WTC11 (cell line): Measurements from ENCODE around the gene ADARB2. TPM values are rescaled to one million over a fixed set of nuclear protein-coding genes. Genes with fewer than 3 reads are reported as not detected.

Experiments used
- ATAC-seq: fragments of 200-7000 bp; cut with Tn5 transposase; 2 replicates; pipeline ENCODE4 v1.10.0; 2021; ENCODE audit warnings: mild to moderate bottlenecking, moderate library complexity
- CTCF ChIA-PET: fragments of 300-600 bp; sonication (Branson Sonifier 250); formaldehyde crosslinking; loops from one replicate; lab custom pipeline; 2021; ENCODE audit warnings: antibody characterized with exemption; lab: Charles Lee
- POLR2A ChIA-PET: fragments of 350-600 bp; sonication (Branson Sonifier 250); formaldehyde crosslinking; loops from one replicate; lab custom pipeline; 2021; ENCODE audit warnings: antibody characterized with exemption; lab: Charles Lee
- DNase-seq: peaks from one replicate; pipeline ENCODE4 v3.0.0; 2021; ENCODE audit warnings: low spot score
- H3K27ac Mint-ChIP-seq: 2 replicates; pipeline ENCODE4 v1.8.0; 2021; ENCODE audit warnings: mixed read lengths
- H3K27me3 Mint-ChIP-seq: 2 replicates; pipeline ENCODE4 v1.8.0; 2021; ENCODE audit warnings: low read depth, mild to moderate bottlenecking, moderate library complexity, mixed read lengths
- H3K36me3 Mint-ChIP-seq: 2 replicates; pipeline ENCODE4 v1.8.0; 2021; ENCODE audit warnings: mixed read lengths
- H3K4me1 Mint-ChIP-seq: 2 replicates; pipeline ENCODE4 v1.8.0; 2022; ENCODE audit warnings: mixed read lengths
- H3K4me3 Mint-ChIP-seq: 2 replicates; pipeline ENCODE4 v1.8.0; 2021; ENCODE audit warnings: mild to moderate bottlenecking, moderate library complexity, mixed read lengths
- H3K9me3 Mint-ChIP-seq: 2 replicates; pipeline ENCODE4 v1.8.0; 2021; ENCODE audit warnings: mixed read lengths
- ATF6 ChIP-seq: sonication (generic); formaldehyde crosslinking; IDR thresholded peaks from 2 replicates; pipeline ENCODE4 v1.8.1; 2023; ENCODE audit warnings: mild to moderate bottlenecking, missing genetic modification reagents
- CDX4 ChIP-seq: fragments of 250-450 bp; sonication (Bioruptor Pico); IDR thresholded peaks from 2 replicates; pipeline ENCODE4 v1.9.0; 2021; ENCODE audit warnings: moderate library complexity, mild to moderate bottlenecking, inconsistent platforms, borderline replicate concordance
- E2F4 ChIP-seq: sonication (generic); formaldehyde crosslinking; IDR thresholded peaks from 2 replicates; pipeline ENCODE4 v1.8.1; 2022; ENCODE audit warnings: low read depth, mild to moderate bottlenecking, moderate library complexity, missing genetic modification reagents, borderline replicate concordance
- ERG ChIP-seq: fragments of 250-450 bp; sonication (Bioruptor Pico); IDR thresholded peaks from 2 replicates; pipeline ENCODE4 v1.8.0; 2021; ENCODE audit warnings: mild to moderate bottlenecking
- ESRRA ChIP-seq: sonication (generic); formaldehyde crosslinking; IDR thresholded peaks from 2 replicates; pipeline ENCODE4 v1.8.1; 2022; ENCODE audit warnings: mild to moderate bottlenecking, missing genetic modification reagents, borderline replicate concordance
- FOXJ3 ChIP-seq: sonication (generic); formaldehyde crosslinking; IDR thresholded peaks from 2 replicates; pipeline ENCODE4 v1.9.0; 2021; ENCODE audit warnings: missing genetic modification reagents, mild to moderate bottlenecking, borderline replicate concordance
- HMGXB4 ChIP-seq: sonication (generic); formaldehyde crosslinking; IDR thresholded peaks from 2 replicates; pipeline ENCODE4 v1.8.1; 2023; ENCODE audit warnings: mild to moderate bottlenecking, moderate library complexity, missing genetic modification reagents
- IRF2 ChIP-seq: sonication (generic); formaldehyde crosslinking; IDR thresholded peaks from 2 replicates; pipeline ENCODE4 v1.8.0; 2022; ENCODE audit warnings: low read depth, missing genetic modification reagents, borderline replicate concordance
- NR2C2 ChIP-seq: sonication (generic); formaldehyde crosslinking; IDR thresholded peaks from 2 replicates; pipeline ENCODE4 v1.8.0; 2022; ENCODE audit warnings: mild to moderate bottlenecking, missing genetic modification reagents
- NR3C1 ChIP-seq: sonication (generic); formaldehyde crosslinking; conservative IDR thresholded peaks from 2 replicates; pipeline ENCODE4 v1.8.1; 2023; ENCODE audit warnings: low read depth, mild to moderate bottlenecking, missing genetic modification reagents
- PRDM15 ChIP-seq: sonication (generic); formaldehyde crosslinking; IDR thresholded peaks from 2 replicates; pipeline ENCODE4 v1.8.0; 2022; ENCODE audit warnings: missing genetic modification reagents
- SOX15 ChIP-seq: fragments of 250-450 bp; sonication (Bioruptor Pico); IDR thresholded peaks from 2 replicates; pipeline ENCODE4 v1.9.0; 2021; ENCODE audit warnings: mild to moderate bottlenecking
- TEAD4 ChIP-seq: sonication (generic); formaldehyde crosslinking; IDR thresholded peaks from 2 replicates; pipeline ENCODE4 v1.8.0; 2022; ENCODE audit warnings: mild to moderate bottlenecking, missing genetic modification reagents
- USF1 ChIP-seq: sonication (generic); formaldehyde crosslinking; IDR thresholded peaks from 2 replicates; pipeline ENCODE4 v1.8.0; 2022; ENCODE audit warnings: mild to moderate bottlenecking, missing genetic modification reagents
- ZBTB21 ChIP-seq: sonication (generic); formaldehyde crosslinking; IDR thresholded peaks from 2 replicates; pipeline ENCODE4 v1.8.1; 2023; ENCODE audit warnings: mild to moderate bottlenecking, missing genetic modification reagents, borderline replicate concordance
- ZNF263 ChIP-seq: sonication (generic); formaldehyde crosslinking; IDR thresholded peaks from 2 replicates; pipeline ENCODE4 v1.8.1; 2022; ENCODE audit warnings: low read depth, mild to moderate bottlenecking, moderate library complexity, missing genetic modification reagents
- ZNF396 ChIP-seq: fragments of 250-450 bp; sonication (Bioruptor Pico); IDR thresholded peaks from 2 replicates; pipeline ENCODE4 v1.8.0; 2021; ENCODE audit warnings: mild to moderate bottlenecking, moderate library complexity, borderline replicate concordance
- ZNF532 ChIP-seq: fragments of 250-450 bp; sonication (Bioruptor Pico); IDR thresholded peaks from 2 replicates; pipeline ENCODE4 v1.9.0; 2021; ENCODE audit warnings: mild to moderate bottlenecking, borderline replicate concordance
- total RNA-seq: library from RNA; stranded (reverse); gene quantifications from 3 replicates; pipeline ENCODE4 v1.2.3, GENCODE V29; 2021

ADARB2 gene
- total RNA-seq, 1 experiment from 2014 or later, result 3.7 TPM

GRCh38 chr10:1687190-1687589 lies 50.1 kb downstream of the ADARB2 start:
- H3K9me3 Mint-ChIP-seq, result peaks cover 19% of the 10 kb centered on the region
- CTCF ChIA-PET, result no interaction called here
- POLR2A ChIA-PET, result no interaction called here
- TF ChIP-seq ZNF263 (CRISPR knock-in tag) (no peak), ZNF396 (no peak), HMGXB4 (CRISPR knock-in tag) (no peak), ESRRA (CRISPR knock-in tag) (no peak)
- H3K4me3 Mint-ChIP-seq, result no peak overlapping the region
- H3K27me3 Mint-ChIP-seq, result peaks cover 4% of the 10 kb centered on the region; the same call in 1 of the 2 replicates
- H3K4me1 Mint-ChIP-seq, result peaks cover 12% of the 10 kb centered on the region
- H3K36me3 Mint-ChIP-seq, result peaks cover 17% of the 10 kb centered on the region
- DNase-seq (no peak), ATAC-seq (no peak)
- H3K27ac Mint-ChIP-seq, result no peak overlapping the region

GRCh38 chr10:1686491-1686749 lies 50.9 kb downstream of the ADARB2 start:
- no peak overlapping the region for H3K4me3 Mint-ChIP-seq
- H3K27ac Mint-ChIP-seq, result no peak overlapping the region
- peaks cover 17% of the 10 kb centered on the region for H3K36me3 Mint-ChIP-seq
- ATAC-seq, result no peak
- peaks cover 19% of the 10 kb centered on the region for H3K9me3 Mint-ChIP-seq
- no peak for DNase-seq
- CTCF ChIA-PET, result interaction anchor here (0.6 kb wide), 1 partner anchor 357 kb away, joined by 4 read pairs; no protein-coding TSS in a partner anchor
- H3K27me3 Mint-ChIP-seq, result peaks cover 4% of the 10 kb centered on the region; the same call in 1 of the 2 replicates
- POLR2A ChIA-PET, result no interaction called here
- H3K4me1 Mint-ChIP-seq, result peaks cover 12% of the 10 kb centered on the region
- TF ChIP-seq PRDM15 (CRISPR knock-in tag) (no peak), USF1 (no peak), IRF2 (no peak), ERG (no peak), NR3C1 (no peak), SOX15 (CRISPR knock-in tag) (no peak), ZNF532 (no peak), E2F4 (CRISPR knock-in tag) (no peak), FOXJ3 (CRISPR knock-in tag) (no peak), CDX4 (no peak), ATF6 (CRISPR knock-in tag) (no peak), TEAD4 (CRISPR knock-in tag) (no peak), ZNF396 (no peak), NR2C2 (CRISPR knock-in tag) (no peak), ZBTB21 (CRISPR knock-in tag) (no peak)
